Measurements from ENCODE around the gene PLXNA4. TPM values are rescaled to one million over a fixed set of nuclear protein-coding genes. Genes with fewer than 3 reads are reported as not detected.
"Not testable (repeated sequence)": the region's sequence is repeated elsewhere in the genome, so short reads cannot be mapped to it uniquely, and the experiment has no call there.

The PLXNA4 gene
- total and polyA plus RNA-seq, 8 donors, result 0.15 to 12.8 (median 1.6) TPM

DNA sequence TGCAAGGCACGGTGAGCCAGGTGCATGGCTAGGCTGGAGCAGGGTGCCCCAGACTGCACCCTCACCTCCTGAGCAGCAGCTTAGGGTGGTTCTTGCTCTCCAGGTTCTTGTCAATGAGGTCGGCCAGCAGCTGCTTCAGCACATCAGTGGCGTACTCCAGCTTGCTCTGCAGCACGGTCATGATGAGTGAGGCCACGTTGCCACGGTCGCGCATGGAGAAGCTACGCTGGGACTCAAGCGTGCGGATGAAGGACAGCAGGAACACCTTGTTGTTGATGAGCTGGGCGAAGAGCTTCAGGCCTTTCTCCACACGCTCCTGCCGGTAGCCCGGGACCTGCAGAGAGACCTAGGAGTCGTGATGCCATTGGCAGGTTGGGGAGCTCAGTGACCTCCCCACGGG, 408.0 kb downstream of the PLXNA4 start:
- intact Hi-C loops (cut with DNase I; ENCODE audit: low total_unique reads), result no loop called here
- Histone ChIP-seq H3K9me3 (no peaks in the 10 kb centered on the region), H3K4me3 (no peak overlapping the region), H3K27me3 (no peaks in the 10 kb centered on the region), H3K27ac (no peak overlapping the region), H3K4me1 (no peaks in the 10 kb centered on the region), H3K36me3 (no peaks in the 10 kb centered on the region)
- WGBS, 5 donors, result 91 to 99% (median 94%) methylated on average over 15 to 17 of the region's 17 CpGs
- TF ChIP-seq POLR2AphosphoS5 (IDR thresholded peaks at IDR 0.05), result no peak
- TF ChIP-seq EP300 (IDR thresholded peaks at IDR 0.05), result no peak
- no peak for TF ChIP-seq CTCF (IDR thresholded peaks at IDR 0.05)
- no peak for TF ChIP-seq POLR2A (IDR thresholded peaks at IDR 0.05)
- no peak for DNase-seq

DNA sequence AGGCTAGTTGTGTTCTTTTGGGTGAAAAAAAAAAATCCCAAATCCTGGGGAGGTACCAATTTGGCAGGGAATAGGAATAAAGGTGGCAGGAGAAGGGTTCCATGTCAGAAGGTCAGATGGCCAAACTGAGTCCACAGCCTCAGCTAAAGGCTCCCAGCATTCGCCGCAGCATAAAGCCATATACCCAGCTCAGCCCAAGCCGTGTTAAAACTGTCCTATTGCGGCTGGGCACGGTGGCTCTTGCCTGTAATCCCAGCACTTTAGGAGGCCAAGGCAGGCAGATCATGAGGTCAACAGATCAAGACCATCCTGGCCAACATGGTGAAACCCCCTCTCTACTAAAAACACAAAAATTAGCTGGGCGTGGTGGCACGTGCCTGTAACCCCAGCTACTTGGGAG, 410.6 kb downstream of the PLXNA4 start:
- intact Hi-C loops (cut with DNase I; ENCODE audit: low total_unique reads); H3K27ac ChIP-seq; H3K36me3 ChIP-seq; H3K4me1 ChIP-seq; H3K27me3 ChIP-seq; DNase-seq; H3K9me3 ChIP-seq; H3K4me3 ChIP-seq: not testable (repeated sequence)
- 91 to 96% (median 93%) methylated on average over 7 of the region's 7 CpGs for WGBS, 5 donors

- H3K9me3 ChIP-seq, result no peaks in the 10 kb centered on the region
- intact Hi-C loops (cut with DNase I; ENCODE audit: low total_unique reads), result no loop called here
- no peak for TF ChIP-seq POLR2AphosphoS5 (IDR thresholded peaks at IDR 0.05)
- no peak for TF ChIP-seq POLR2A (IDR thresholded peaks at IDR 0.05)
- peaks cover 0 to 10% (median 5%) of the 10 kb centered on the region in 4 donors for H3K4me1 ChIP-seq
- no peaks in the 10 kb centered on the region for H3K36me3 ChIP-seq
- H3K27ac ChIP-seq, result no peak overlapping the region
- H3K4me3 ChIP-seq, result no peak overlapping the region
- no peaks in the 10 kb centered on the region for H3K27me3 ChIP-seq
- WGBS, 5 donors, result 84 to 90% (median 89%) methylated on average over 12 of the region's 12 CpGs
- no peak for DNase-seq
Measured at GRCh38 chr7:132164558-132165125, 411.6 kb downstream of the PLXNA4 start.

DNA sequence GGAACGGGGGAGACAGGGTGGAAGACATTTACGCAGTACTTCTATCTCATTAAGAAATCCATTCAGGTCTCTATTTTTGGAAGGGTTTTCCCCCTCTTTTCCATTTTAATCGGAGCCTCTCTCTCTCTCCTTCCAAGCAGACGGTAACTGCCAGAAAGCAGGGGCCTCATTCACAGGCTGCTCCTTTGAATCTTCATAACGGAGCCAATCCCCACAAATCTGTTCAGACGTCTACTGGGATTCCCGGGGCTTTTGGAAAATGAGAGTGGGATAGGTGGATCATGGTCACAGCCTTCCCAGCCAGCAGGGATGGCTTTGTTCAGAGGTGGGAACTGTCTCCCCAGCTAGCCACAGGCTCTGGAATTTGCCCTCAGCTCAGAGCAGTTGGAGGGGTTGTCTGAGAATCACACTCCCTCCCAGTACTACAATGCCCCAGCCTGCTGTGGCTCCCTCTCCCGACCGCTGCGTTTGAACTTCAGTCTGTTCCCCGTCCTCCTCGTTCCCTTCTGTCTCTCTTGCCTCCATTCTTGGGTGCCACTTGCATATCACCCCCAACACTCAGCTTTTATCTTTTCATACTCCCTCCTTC, 413.6 kb downstream of the PLXNA4 start:
- peak in 1 of 2 donors; percentile 28 for DNase-seq
- intact Hi-C loops (cut with DNase I; ENCODE audit: low total_unique reads), result no loop called here
- WGBS, 5 donors, result 73 to 86% (median 81%) methylated on average over 12 of the region's 12 CpGs

GRCh38 chr7:132161976-132162375, 414.3 kb downstream of the PLXNA4 start:
- Histone ChIP-seq H3K4me1 (peaks cover 0 to 10% (median 5%) of the 10 kb centered on the region in 4 donors), H3K9me3 (no peaks in the 10 kb centered on the region), H3K27me3 (no peaks in the 10 kb centered on the region), H3K27ac (no peak overlapping the region), H3K36me3 (peaks cover 0 to 9% (median 4%) of the 10 kb centered on the region in 4 donors), H3K4me3 (no peak overlapping the region)
- DNase-seq, result no peak
- intact Hi-C loops (cut with DNase I; ENCODE audit: low total_unique reads), result no loop called here
- 72 to 90% (median 84%) methylated on average over 8 of the region's 8 CpGs for WGBS, 5 donors
- TF ChIP-seq POLR2A (IDR thresholded peaks at IDR 0.05) (no peak), EP300 (IDR thresholded peaks at IDR 0.05) (no peak), POLR2AphosphoS5 (IDR thresholded peaks at IDR 0.05) (no peak), CTCF (IDR thresholded peaks at IDR 0.05) (no peak)

More for the DNA sequence above, 413.6 kb downstream of the PLXNA4 start:
- H3K36me3 ChIP-seq, result peaks cover 0 to 6% (median under 1%) of the 10 kb centered on the region in 4 donors
- H3K27ac ChIP-seq, result no peak overlapping the region
- no peak for TF ChIP-seq EP300 (IDR thresholded peaks at IDR 0.05)
- TF ChIP-seq POLR2A (IDR thresholded peaks at IDR 0.05), result no peak
- no peak for TF ChIP-seq POLR2AphosphoS5 (IDR thresholded peaks at IDR 0.05)
- no peak for TF ChIP-seq CTCF (IDR thresholded peaks at IDR 0.05)
- no peak overlapping the region for H3K4me3 ChIP-seq
- H3K9me3 ChIP-seq, result no peaks in the 10 kb centered on the region
- H3K27me3 ChIP-seq, result no peaks in the 10 kb centered on the region
- H3K4me1 ChIP-seq, result peaks cover 0 to 10% (median 5%) of the 10 kb centered on the region in 4 donors

Measured in stomach (tissue), 9 donors.